Caco-2 (cell line): ENCODE results near the gene TP53BP2. TPM values are rescaled to one million over a fixed set of nuclear protein-coding genes. Genes with fewer than 3 reads are reported as not detected.

Experiments
- BruUV-seq: library from RNA; stranded (reverse); fragments of 400-500 nt; replicated peaks from 2 replicates; lab custom pipeline; 2021; lab: Mats Ljungman, UMichigan
- CTCF ChIA-PET: fragments of 300-600 bp; sonication (Branson Sonifier 250); formaldehyde crosslinking; loops from one replicate; lab custom pipeline; 2022; ENCODE audit warnings: antibody characterized with exemption; lab: Charles Lee
- POLR2A ChIA-PET: fragments of 300-600 bp; sonication (Branson Sonifier 250); formaldehyde crosslinking; loops from one replicate; lab custom pipeline; 2022; ENCODE audit warnings: antibody characterized with exemption; lab: Charles Lee
- DNase-seq, 2 experiments: peaks; one replicate each; pipeline versions ENCODE4 v3.0.0 to v3.0.0-alpha.2; 2020 to 2022
- H3K27me3 ChIP-seq: replicated peaks from 2 replicates; pipeline ENCODE4 v1.6.0; 2011; ENCODE audit warnings: low read length; ENCODE audit not compliant: control insufficient read depth, insufficient read depth
- H3K36me3 ChIP-seq: 2 replicates; pipeline ENCODE4 v1.5.1; 2011; ENCODE audit warnings: low read length; ENCODE audit not compliant: control insufficient read depth, insufficient read depth
- H3K4me1 ChIP-seq: fragments of 250-450 bp; sonication (Bioruptor Pico); 2 replicates; pipeline ENCODE4 v1.5.1; 2020; ENCODE audit warnings: mild to moderate bottlenecking
- H3K4me3 ChIP-seq: 2 replicates; pipeline ENCODE4 v1.5.1; 2011; ENCODE audit warnings: low read depth, mild to moderate bottlenecking, control low read depth, low read length
- H3K9me3 ChIP-seq: fragments of 250-450 bp; sonication (Bioruptor Pico); 2 replicates; pipeline ENCODE4 v1.5.1; 2020; ENCODE audit warnings: mild to moderate bottlenecking, moderate library complexity
- H3K27ac Mint-ChIP-seq: one replicate; pipeline ENCODE4 v1.8.0; 2022; ENCODE audit warnings: mixed read lengths; ENCODE audit not compliant: unreplicated experiment
- H3K27me3 Mint-ChIP-seq: one replicate; pipeline ENCODE4 v1.8.0; 2022; ENCODE audit warnings: mixed read lengths; ENCODE audit not compliant: insufficient read depth, unreplicated experiment
- H3K36me3 Mint-ChIP-seq: one replicate; pipeline ENCODE4 v1.8.0; 2022; ENCODE audit warnings: mild to moderate bottlenecking, mixed read lengths; ENCODE audit not compliant: insufficient read depth, unreplicated experiment
- H3K4me1 Mint-ChIP-seq: one replicate; pipeline ENCODE4 v1.8.0; 2022; ENCODE audit warnings: low read depth, mixed read lengths; ENCODE audit not compliant: unreplicated experiment
- H3K4me3 Mint-ChIP-seq: one replicate; pipeline ENCODE4 v1.8.0; 2022; ENCODE audit warnings: mild to moderate bottlenecking, moderate library complexity, mixed read lengths; ENCODE audit not compliant: unreplicated experiment
- H3K9me3 Mint-ChIP-seq: one replicate; pipeline ENCODE4 v1.8.0; 2022; ENCODE audit warnings: mixed read lengths; ENCODE audit not compliant: unreplicated experiment
- intact Hi-C: fragments of 100-400 bp; cut with micrococcal nuclease; formaldehyde crosslinking; loops from one replicate; pipeline ENCODE4 v1.10.0; 2022; ENCODE audit not compliant: unreplicated experiment
- total RNA-seq: library from RNA; stranded (reverse); gene quantifications from 2 replicates; pipeline ENCODE4 v1.2.3, GENCODE V29; 2022
- TF ChIP-seq, protein P1 (sequence below), 2 experiments: fragments of 200-600 bp in 1 of 2; IDR thresholded peaks; 1 replicate in 1 of 2; 2 replicates in 1 of 2; pipeline versions ENCODE4 v1.5.1 to v1.8.0; 2011 to 2022; ENCODE audit warnings: antibody characterized with exemption in 1 of 2, control low read depth in 1 of 2, inconsistent platforms in 1 of 2, low read depth in 1 of 2, low read length in 1 of 2, mild to moderate bottlenecking in 1 of 2, moderate library complexity in 1 of 2; ENCODE audit not compliant: insufficient read depth in 1 of 2, severe bottlenecking in 1 of 2, unreplicated experiment in 1 of 2

Gene TP53BP2
- total RNA-seq, 1 experiment from 2014 or later, result 49.6 TPM

- Mint-ChIP-seq H3K36me3 (peaks cover 19% of the 10 kb centered on the region), H3K27me3 (no peaks in the 10 kb centered on the region), H3K9me3 (no peaks in the 10 kb centered on the region), H3K27ac (no peak overlapping the region), H3K4me1 (peaks cover 38% of the 10 kb centered on the region), H3K4me3 (no peak overlapping the region)
- Histone ChIP-seq H3K4me1 (peaks cover 10% of the 10 kb centered on the region; the same call in 1 of the 2 replicates), H3K36me3 (no peaks in the 10 kb centered on the region), H3K4me3 (no peak overlapping the region), H3K9me3 (no peaks in the 10 kb centered on the region), H3K27me3 (no peaks in the 10 kb centered on the region)
- ChIA-PET CTCF (no interaction called here), POLR2A (no interaction called here)
- no TSS peak for BruUV-seq
- TF ChIP-seq, protein P1, sequence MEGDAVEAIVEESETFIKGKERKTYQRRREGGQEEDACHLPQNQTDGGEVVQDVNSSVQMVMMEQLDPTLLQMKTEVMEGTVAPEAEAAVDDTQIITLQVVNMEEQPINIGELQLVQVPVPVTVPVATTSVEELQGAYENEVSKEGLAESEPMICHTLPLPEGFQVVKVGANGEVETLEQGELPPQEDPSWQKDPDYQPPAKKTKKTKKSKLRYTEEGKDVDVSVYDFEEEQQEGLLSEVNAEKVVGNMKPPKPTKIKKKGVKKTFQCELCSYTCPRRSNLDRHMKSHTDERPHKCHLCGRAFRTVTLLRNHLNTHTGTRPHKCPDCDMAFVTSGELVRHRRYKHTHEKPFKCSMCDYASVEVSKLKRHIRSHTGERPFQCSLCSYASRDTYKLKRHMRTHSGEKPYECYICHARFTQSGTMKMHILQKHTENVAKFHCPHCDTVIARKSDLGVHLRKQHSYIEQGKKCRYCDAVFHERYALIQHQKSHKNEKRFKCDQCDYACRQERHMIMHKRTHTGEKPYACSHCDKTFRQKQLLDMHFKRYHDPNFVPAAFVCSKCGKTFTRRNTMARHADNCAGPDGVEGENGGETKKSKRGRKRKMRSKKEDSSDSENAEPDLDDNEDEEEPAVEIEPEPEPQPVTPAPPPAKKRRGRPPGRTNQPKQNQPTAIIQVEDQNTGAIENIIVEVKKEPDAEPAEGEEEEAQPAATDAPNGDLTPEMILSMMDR (IDR thresholded peaks at IDR 0.05; ENCODE audit: insufficient read depth in 1 of 2, low read depth in 1 of 2, low read length in 1 of 2, severe bottlenecking in 1 of 2, unreplicated experiment in 1 of 2), result no peak
- intact Hi-C loops, result no loop called here
- no peak for DNase-seq
Measured at GRCh38 chr1:223827193-223827663, 18.5 kb downstream of the TP53BP2 start.

GRCh38 chr1:223825767-223826748, 19.7 kb downstream of the TP53BP2 start:
- peak overlapping the region; percentile 22 for H3K27ac Mint-ChIP-seq
- peaks cover 19% of the 10 kb centered on the region for H3K36me3 Mint-ChIP-seq
- H3K9me3 Mint-ChIP-seq, result no peaks in the 10 kb centered on the region
- Histone ChIP-seq H3K9me3 (no peaks in the 10 kb centered on the region), H3K27me3 (no peaks in the 10 kb centered on the region), H3K36me3 (no peaks in the 10 kb centered on the region), H3K4me3 (no peak overlapping the region), H3K4me1 (peaks cover 16% of the 10 kb centered on the region)
- no peak for DNase-seq
- no TSS peak for BruUV-seq
- TF ChIP-seq, protein P1 (IDR thresholded peaks at IDR 0.05; ENCODE audit: insufficient read depth in 1 of 2, low read depth in 1 of 2, low read length in 1 of 2, severe bottlenecking in 1 of 2, unreplicated experiment in 1 of 2), result no peak
- H3K27me3 Mint-ChIP-seq, result no peaks in the 10 kb centered on the region
- CTCF ChIA-PET, result no interaction called here
- POLR2A ChIA-PET, result no interaction called here
- intact Hi-C loops, result no loop called here
- no peak overlapping the region for H3K4me3 Mint-ChIP-seq
- H3K4me1 Mint-ChIP-seq, result peaks cover 36% of the 10 kb centered on the region

GRCh38 chr1:223824712-223825111, 21.0 kb downstream of the TP53BP2 start:
- H3K36me3 ChIP-seq, result no peaks in the 10 kb centered on the region
- BruUV-seq, result no TSS peak
- Mint-ChIP-seq H3K9me3 (no peaks in the 10 kb centered on the region), H3K27me3 (no peaks in the 10 kb centered on the region), H3K27ac (peak overlapping the region; percentile 5), H3K36me3 (peaks cover 23% of the 10 kb centered on the region), H3K4me3 (no peak overlapping the region), H3K4me1 (peaks cover 50% of the 10 kb centered on the region)
- ChIA-PET CTCF (no interaction called here), POLR2A (no interaction called here)
- no peak for DNase-seq
- no peaks in the 10 kb centered on the region for H3K27me3 ChIP-seq
- H3K9me3 ChIP-seq, result no peaks in the 10 kb centered on the region
- TF ChIP-seq, protein P1 (IDR thresholded peaks at IDR 0.05; ENCODE audit: insufficient read depth in 1 of 2, low read depth in 1 of 2, low read length in 1 of 2, severe bottlenecking in 1 of 2, unreplicated experiment in 1 of 2), result no peak
- H3K4me1 ChIP-seq, result peaks cover 29% of the 10 kb centered on the region
- intact Hi-C loops, result no loop called here
- H3K4me3 ChIP-seq, result no peak overlapping the region
